GM21515 (cell line): Measurements from ENCODE around the gene CHAC2.
"Not testable (repeated sequence)": the region's sequence is repeated elsewhere in the genome, so short reads cannot be mapped to it uniquely, and the experiment has no call there.

Source experiments
- ATAC-seq: cut with Tn5 transposase; IDR thresholded peaks from one replicate; pipeline ENCODE4 v1.9.1; 2021; ENCODE audit not compliant: unreplicated experiment

The CHAC2 gene

DNA sequence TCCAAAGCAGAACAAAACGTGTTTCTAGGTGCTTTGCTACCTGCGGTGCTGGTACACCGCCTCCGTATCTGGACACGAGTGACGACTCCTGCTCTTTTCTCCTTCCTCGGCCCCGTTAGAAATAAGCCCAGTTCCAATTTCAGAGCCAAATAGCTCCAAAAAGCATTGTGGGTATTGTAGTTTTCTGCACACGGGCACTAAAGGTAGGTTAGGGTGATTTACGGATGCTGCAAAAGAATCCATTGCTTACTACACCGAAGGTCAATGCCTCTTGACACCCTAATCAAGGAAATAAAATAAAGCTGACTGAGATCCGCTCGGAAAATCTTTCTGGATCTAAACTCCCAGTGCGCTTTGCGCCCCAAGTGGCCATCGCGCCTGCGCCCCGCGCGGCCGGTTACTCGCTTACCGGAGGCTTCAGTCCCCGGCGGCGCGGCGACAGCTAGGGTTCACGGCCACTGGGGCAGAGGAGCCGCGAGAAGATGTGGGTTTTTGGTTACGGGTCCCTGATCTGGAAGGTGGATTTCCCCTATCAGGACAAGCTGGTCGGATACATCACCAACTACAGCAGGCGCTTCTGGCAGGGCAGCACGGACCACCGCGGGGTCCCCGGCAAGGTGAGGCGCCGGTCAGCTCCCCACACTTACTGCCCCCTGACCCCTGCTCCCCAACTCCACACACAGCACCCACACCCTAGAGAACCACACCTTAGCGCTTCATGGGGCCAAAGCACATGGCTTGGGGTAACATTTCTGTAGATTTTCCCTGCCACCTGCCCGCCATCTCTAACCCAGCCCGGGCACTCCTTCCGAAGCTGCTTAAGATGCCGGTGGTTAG lies at the start of gene CHAC2:
Gene CHAC2 (plus strand): TSS at position 400 of the 837 bp plus-strand sequence. CDS start 83 bp downstream, at position 483.
- ATAC-seq: peak; percentile 93

GRCh38 chr2:53720944-53721343 lies 46.7 kb upstream of the CHAC2 start:
- ATAC-seq: not testable (repeated sequence)

- no peak for ATAC-seq
Observed at GRCh38 chr2:53724536-53724935, 43.1 kb upstream of the CHAC2 start.

GRCh38 chr2:53725662-53726061 lies 41.9 kb upstream of the CHAC2 start:
- no peak for ATAC-seq

DNA sequence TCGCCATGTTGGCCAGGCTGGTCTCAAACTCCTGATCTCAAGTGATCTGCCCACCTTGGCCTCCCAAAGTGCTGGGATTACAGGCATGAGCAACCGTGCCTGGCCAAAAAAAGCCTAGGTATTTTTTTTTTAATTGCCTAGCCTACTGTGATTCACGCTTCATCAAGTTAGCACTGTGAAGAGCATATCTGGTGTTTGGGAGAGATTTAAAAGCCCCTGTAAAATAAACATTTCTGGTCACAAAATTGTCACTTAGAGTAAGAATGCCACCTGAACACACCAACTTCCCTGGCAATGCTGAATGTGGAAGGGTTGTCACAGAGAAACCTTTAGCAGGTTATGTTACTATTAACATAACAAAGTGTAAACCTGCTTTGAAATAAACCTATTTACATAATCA lies 39.7 kb upstream of the CHAC2 start:
- ATAC-seq: no peak

GRCh38 chr2:53729143-53729762 lies 38.4 kb upstream of the CHAC2 start:
- ATAC-seq: no peak

- no peak for ATAC-seq
Observed at GRCh38 chr2:53737091-53737490, 30.5 kb upstream of the CHAC2 start.

GRCh38 chr2:53739032-53739431 lies 28.6 kb upstream of the CHAC2 start:
- ATAC-seq: no peak

- no peak for ATAC-seq
Observed at GRCh38 chr2:53740170-53740569, 27.4 kb upstream of the CHAC2 start.

GRCh38 chr2:53744395-53745065 lies 23.1 kb upstream of the CHAC2 start:
- no peak for ATAC-seq

DNA sequence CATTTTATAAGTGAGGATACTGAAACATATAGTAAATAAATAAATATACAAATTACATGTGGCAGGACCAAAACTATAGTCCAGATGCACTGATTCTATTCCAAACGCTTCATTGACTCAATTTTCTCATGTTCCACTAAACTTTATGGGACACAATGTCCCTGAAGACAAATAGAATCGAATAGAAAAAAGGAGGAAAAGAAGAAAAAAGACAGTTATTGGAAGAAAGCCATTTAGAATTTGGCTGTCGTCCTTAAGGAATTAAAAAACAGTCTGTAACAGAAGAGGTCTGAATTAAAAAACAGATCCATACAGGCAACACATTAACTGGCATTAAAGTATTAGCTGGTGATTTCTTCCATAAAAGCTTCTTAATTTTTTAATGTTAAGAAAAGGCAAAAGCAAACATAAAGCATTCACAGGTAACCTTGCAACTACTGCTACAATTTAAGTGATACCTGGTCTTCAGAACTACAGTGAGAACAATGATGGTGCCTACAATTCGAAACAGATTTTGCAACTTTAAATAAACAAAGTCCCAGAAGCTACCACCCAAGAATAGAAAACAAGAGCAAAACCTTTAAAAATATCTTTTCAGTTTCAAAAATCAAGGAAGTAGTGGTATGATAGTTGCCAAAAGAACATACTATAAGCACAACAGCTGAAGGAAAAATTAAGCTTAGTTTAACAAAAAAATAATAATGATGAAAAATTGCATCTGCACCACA lies 17.4 kb upstream of the CHAC2 start:
- ATAC-seq: no peak

GRCh38 chr2:53751728-53752127 lies 15.9 kb upstream of the CHAC2 start:
- peak; percentile 91 for ATAC-seq

DNA sequence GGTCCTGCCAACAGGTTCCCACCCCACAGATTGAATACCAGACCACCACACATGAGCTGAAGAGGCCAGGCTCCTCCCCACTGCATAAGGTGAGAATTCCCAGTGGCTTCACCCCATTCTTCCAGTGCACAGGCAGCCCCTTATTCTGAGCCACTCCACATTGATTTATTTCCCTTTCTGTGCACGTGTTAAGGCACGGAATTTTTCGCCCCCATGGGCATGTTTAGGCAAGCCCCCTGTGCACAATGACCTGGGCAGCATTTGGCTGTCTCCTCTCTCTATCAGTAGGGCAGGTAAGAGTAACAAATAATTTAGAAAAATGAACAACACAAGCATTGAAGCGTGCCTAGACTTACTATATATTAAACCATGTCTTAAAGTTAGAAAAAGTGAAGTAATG lies 15.2 kb upstream of the CHAC2 start:
- peak; percentile 4 for ATAC-seq

- ATAC-seq: no peak
Observed at GRCh38 chr2:53753041-53753440, 14.6 kb upstream of the CHAC2 start.

GRCh38 chr2:53755121-53755520 lies 12.5 kb upstream of the CHAC2 start:
- ATAC-seq: no peak

DNA sequence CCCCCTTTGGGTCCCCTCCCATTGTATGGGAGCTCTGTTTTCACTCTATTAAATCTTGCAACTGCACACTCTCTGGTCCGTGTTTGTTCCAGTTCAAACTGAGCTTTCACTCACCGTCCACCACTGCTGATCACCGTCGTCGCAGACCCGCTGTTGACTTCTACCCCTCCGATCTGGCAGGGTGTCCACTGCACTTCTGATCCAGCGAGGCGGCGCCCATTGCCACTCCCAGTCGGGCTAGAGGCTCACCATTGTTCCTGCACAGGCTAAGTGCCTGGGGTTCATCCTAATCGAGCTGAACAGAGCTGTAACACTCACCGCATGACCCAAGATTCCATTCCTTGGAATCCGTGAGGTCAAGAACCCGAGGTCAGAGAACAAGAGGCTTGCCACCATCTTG lies 11.0 kb upstream of the CHAC2 start:
- ATAC-seq: no peak

- ATAC-seq: not testable (repeated sequence)
Observed at GRCh38 chr2:53757206-53757605, 10.4 kb upstream of the CHAC2 start.

- no peak for ATAC-seq
Observed at GRCh38 chr2:53765767-53766166, 1.8 kb upstream of the CHAC2 start.

- ATAC-seq: peak; percentile 53
Observed at GRCh38 chr2:53768242-53768542, 588 bp downstream of the CHAC2 start.

GRCh38 chr2:53769318-53769945 lies 1.8 kb downstream of the CHAC2 start:
- ATAC-seq: no peak

- ATAC-seq: no peak
Observed at GRCh38 chr2:53770264-53770663, 2.7 kb downstream of the CHAC2 start.
